GM18868 (cell line): ENCODE data around the gene PCOLCE2.
"Not testable (repeated sequence)": the region's sequence is repeated elsewhere in the genome, so short reads cannot be mapped to it uniquely, and the experiment has no call there.

Experiments
- ATAC-seq: cut with Tn5 transposase; IDR thresholded peaks from one replicate; pipeline ENCODE4 v1.9.1; 2021; ENCODE audit warnings: mild to moderate bottlenecking, moderate library complexity; ENCODE audit not compliant: unreplicated experiment

The PCOLCE2 gene

DNA sequence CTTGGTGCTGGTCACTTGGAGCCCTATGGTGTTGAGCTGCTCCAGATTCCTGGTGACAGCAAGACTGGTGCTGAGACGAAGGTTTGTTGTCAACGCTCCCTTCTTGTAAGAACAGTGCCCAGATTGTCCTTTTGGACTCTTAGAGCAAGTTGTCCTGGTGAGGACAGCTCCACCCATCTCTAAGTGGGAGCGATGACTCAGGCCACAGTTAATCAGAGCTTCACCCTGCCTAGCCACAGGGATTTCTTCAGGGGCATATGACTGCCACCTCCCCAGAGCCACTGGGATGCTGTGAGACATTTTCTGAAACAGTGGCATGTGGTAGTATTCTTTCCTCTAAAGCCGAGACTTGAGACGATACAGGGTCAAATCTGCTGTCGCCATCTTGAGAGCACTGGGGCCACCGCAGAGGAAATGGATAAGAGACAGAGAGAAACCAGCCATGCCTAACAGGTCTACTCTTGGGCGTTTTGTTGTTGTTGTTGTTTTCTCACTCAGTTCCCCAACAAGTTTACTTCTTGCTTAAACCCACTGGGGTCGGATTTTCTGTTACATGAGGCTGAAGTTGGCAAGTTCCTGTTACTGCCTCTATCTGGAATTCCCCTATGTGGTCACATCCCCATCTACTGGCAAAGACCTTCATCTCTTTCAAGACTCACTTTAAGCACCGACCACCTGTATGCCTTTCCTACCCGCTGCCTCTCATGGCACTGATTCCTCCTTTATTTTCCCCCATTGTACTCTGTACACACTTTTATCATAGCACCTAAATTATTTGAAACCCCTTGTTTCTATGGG is 16.0 kb upstream of the PCOLCE2 start:
- ATAC-seq, result peak; percentile 91

DNA sequence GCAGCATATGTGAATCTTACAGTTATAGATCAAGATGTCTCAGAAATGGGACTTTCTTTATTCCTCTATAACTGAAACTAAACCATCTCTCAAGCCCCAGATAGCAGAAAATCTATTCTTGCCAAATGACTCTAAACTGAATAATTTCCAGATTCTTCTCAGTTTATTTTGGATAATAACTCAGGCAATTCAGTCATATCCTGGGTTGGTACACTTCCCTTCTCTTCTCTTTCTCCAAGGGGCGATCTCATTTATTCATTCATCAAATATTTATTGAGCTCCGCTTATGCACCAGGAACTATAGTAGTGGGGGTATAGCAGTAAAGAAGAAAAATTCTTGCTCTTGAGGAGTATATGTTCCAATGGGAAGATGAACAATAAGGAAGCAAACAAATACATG is 13.5 kb upstream of the PCOLCE2 start:
- no peak for ATAC-seq

DNA sequence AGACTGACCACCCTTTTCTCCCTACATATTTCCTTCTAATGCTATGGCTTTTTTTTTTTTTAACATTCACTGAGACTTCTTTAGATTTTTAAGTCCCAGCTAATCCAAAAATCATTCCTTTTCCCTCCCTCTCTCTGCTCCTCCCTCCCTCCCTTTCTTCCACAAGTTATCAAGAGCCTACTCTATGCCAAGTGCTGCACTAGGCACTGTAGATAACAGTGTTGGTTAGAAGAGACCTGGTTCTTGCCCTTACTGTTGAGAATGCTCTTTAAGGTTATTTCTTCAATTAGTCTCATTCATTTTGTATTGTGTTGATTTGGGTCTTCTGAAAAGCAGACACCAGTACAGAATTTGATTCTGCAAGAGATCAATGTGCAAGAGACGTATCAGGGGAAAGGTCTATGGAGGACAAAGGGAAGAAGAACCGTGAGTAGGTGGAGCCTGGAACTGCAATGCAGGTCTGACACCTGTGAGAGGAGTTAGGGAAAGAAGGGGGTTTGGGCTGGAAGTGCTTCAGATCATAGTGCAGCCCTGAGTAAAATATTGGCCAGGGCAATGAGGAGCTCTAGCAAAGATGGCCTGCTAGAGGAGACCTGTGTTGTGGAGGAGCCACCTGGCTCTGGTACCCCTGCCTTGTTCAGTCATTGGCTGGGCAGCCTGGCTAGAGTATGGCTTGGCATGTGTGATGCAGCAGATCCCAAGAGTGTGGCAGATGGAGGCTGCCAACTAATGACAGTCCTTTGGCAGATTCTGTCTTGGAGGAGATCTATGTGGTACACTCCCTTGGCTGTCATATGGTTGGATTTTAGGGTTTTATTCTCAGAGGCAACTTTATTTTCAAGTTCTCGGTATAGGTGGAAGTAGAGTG is 9.7 kb upstream of the PCOLCE2 start:
- no peak for ATAC-seq

DNA sequence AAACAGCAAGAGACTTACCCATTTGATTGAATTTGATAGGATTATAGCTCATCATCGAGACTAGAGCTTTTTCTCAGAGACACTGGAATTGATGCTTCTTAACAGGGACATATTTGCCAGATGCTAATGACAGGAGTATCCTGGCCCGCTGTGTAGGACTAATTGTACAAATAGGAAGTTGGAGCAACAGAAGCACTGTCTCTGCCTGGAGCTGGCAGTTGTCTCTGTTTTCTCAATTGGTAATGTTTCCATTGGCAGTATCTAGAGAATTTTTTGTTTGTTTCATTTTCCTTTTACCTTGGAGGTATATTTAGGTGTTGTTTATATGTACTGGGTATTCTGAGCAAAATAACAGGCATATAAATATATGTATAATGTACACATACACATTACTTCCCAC is 8.9 kb upstream of the PCOLCE2 start:
- no peak for ATAC-seq

DNA sequence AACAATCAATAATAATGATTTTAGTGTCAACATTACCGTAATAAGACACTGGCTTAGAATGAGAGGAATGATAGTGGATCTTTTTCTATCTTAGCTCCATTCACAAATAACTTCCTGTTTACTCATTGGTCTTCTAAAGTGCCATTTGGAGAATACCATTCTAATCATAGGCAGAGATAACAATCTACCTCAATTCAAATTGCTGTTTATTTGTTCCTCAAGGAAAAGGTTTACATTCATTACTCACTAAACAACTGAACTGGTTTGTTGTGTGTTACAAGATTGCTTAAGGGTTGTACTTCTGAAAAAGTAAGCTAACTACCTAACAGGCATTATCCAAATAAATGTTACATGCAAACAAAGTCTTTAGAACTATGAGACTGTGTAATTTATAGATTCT is 8.1 kb upstream of the PCOLCE2 start:
- ATAC-seq, result no peak

DNA sequence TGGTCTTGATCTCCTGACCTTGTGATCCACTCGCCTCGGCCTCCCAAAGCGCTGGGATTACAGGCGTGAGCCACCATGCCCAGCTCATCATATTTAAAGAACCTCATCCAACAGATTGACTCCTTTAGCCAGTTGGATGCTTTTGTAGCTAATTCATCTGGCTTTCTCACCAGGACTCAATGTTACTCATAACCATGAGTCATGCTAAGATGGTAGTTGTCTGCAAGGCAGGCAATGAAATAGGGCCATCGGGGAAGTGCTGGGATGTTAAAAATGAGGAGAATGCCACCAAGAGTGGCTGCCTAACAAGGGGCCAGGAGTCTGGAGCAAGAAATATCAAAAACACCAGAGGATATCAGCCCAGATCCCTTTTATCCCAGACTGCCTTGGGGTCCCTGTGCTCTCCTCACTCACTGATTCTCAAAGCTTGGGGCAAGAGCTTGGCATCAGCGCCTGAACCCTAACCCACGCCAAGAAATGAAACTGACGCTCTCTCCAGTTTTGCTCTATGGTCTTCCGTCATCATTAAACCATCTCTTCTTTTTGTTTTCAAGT is 7.4 kb upstream of the PCOLCE2 start:
- ATAC-seq, result no peak

DNA sequence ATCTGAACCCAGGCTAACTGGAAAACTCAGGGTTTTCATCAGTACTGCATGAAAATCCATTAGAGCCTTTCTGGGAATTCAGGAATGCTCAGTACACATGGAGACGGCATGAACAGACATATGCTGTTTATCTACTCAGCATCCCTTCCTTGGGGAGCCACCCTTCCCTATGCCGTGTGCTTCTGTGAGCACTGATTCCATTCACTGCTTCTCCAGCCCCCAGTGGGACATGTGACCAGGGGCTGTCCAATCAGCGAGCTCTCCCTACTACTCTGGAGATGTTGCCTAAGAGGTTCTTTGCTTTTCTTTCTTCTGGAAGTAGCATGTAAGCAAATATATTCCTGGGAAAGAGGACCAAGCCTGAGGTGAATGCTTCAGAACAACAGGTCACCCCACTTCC is 5.6 kb upstream of the PCOLCE2 start:
- no peak for ATAC-seq

DNA sequence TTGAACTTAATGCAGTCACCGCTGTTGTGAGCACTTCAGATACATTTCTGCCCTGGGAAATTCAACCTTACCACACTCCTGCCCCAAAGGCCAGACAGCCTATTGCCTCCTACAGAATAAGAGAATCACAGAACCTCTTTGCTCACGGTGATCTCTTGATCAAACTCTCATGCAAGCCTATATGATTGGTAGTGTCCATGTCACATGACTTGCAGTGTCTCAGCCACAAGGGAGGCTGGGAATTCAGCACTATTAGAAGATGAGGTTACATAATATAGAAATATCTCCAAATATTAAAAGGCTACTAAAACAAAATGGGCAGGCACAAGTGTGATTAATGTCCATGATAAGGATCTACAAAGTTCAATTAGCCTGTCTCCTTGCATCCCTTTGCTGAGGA is 3.8 kb upstream of the PCOLCE2 start:
- ATAC-seq, result no peak

DNA sequence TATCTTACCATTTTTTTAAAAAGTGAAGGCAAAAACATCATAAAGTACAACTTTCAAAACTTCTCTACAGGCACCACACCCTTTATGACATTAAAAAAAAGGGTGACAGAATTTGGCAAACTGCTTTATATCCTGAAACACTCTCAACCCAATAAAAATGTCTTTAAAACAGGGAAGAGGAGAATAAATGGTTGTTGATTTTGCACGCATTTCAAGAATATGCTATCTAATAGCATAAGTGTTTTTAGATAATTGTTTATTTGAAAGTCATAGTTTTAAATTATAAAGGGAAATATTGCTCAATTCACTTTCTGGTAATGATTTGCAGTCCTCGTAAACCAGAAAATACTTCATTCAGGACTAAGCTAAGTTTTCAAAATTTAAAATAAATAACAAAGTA is 1.7 kb upstream of the PCOLCE2 start:
- ATAC-seq, result no peak

DNA sequence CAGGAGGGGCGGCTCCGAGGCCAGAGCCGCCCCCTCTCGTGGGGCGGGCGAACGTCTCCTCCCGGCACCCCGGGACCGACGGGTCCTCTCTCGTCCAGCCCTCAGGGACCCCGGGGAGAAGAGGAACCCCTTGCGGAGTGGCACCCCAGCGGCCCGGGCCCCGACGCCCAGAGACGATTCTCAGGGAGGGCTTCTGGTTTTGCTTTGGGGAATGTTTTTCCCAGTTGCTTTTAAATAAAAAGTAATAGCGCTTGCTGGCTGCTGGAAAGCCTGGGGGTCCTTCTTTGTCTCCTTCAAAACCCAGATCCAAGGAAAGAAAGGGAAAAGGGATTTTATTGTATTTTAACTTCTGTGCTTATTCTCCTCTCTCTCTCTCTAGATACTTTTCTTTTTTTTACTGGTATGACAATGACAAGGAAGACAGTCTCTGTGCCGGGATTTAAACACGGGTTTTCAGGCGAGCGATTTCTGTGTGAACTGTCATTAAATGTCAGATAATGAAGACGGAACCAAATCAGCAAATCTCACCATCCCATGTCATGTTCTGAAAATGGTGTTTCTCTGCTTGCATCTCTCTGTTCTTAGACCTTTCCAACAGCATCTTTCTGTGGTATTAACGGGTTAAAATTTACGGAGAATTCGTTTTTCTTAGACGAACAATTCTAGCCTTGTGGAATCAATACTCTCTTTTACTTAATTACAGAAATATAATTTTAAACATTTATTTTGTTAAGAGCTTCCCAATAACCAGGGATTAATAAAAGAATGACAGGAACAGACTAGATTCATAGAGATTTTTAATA is 530 bp upstream of the PCOLCE2 start:
- no peak for ATAC-seq

DNA sequence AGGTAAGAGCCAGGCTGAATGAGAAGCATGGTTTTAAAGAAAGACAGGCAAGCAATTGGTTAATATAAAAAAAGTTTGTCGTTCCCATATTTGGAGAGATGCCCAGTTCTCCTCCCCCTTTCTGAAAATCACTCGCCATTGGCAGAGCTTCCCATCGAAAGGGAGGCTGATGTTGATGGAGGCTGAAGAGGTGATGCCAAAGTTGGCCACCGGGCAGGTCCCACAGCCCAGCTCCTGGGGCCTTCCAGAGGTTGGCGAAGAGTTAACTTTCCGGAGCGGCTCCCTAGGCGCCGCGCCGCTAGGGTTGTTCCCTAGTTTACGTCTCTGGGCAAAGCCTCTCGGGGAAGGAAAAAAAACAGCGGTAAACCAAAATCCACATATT is 793 bp downstream of the PCOLCE2 start:
- peak; percentile 7 for ATAC-seq

DNA sequence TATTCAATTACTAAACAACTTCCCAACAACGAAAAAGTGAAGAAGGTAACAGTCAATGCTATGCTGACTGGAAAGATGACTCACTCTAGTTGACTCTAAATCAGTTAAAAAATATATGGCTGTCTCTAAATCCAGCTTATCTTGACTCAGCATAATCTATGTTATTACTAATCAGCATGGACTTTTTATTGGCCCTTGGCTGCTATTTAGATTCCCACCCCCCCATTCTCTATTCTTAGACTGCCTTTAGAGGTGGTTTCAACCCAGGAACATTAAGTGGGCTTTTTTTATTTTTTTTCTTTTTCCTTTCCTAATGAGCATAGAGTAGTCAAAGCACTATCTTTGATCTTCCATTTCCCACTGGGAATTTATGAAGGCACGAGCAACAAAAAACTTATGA is 1.9 kb downstream of the PCOLCE2 start:
- no peak for ATAC-seq

DNA sequence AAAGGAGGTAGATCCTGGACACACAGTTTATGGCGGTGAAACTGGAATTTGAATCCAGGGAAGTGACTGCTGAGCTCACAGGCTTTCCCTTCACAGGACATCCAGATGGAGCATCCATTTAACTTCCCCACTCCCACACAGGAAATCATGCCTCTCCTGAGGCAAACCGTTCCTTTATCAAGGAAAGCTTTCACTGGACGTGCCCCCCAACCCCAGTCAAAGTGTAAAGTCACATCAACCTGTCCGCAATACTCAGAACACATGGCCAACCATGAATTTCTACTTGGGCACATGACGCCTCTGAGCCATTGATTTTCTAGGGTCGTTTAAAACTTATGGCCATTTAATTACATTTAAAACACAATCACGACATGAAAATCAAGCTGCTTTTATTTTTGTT is 2.9 kb downstream of the PCOLCE2 start:
- no peak for ATAC-seq

DNA sequence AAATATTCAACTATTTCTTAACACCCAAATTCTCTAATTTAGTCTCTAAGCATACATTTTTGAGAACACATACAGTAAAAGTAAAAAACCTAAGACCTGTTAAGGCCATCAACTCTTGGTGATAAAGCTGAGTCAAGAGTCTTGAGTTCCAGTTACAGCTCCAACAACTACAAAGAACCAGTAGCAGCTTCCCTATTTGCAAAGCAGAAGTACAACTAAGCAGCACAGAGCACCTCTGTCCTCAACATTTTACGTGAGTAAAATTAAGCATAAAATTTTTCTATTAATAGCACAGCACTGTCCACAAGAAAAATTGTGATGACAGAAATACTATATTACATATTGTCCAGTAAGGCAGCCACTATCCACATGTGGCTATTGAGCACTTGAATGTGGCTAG is 4.4 kb downstream of the PCOLCE2 start:
- ATAC-seq, result no peak

DNA sequence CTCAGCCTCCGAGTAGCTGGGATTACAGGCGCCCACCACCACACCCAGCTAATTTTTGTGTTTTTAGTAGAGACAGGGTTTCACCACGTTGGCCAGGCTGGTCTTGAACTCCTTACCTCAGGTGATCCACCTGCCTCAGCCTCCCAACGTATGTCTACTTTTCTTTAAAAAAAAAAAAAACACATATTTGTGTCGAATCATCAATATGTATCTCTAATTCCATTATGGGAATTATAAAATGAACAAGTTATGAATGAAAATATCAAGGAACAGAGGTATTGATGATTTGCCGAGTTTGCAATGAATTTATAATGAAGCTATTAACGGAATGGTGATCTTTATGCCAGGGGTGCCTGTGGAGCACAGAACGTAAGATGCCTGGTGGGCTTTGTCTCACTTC is 5.3 kb downstream of the PCOLCE2 start:
- not testable (repeated sequence) for ATAC-seq

DNA sequence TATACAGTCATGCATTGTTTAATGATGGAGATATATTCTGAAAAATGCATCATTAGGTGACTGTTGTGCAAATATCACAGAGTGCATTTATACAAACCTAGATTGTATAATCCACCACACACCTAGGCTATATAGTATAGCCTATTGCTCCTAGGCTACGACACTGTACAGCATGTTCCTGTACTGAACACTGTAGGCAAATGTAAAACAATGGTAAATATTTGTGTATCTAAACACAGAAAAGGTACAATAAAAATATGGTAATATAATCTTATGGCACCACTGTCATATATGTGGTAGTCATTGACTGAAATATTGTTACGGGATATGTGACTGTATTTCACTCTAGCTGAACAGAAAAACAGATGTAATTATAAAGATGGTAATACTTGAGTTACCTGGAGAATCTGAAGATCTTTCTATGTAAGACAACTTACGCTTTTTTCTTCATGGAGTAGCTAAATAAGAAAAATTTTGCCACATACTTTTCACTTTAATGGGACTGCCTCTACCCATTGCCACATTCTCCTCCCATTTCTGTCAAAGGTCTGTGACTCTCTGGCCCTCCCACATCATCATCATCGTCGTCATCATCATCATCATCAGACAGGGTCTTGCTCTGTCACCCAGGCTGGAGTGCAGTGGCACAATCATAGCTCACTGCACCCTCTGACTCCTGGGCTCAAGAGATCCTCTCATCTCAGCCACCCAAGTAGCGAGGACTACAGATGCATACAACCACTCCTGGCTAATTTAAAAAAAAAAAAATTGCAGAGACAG is 7.2 kb downstream of the PCOLCE2 start:
- no peak for ATAC-seq

DNA sequence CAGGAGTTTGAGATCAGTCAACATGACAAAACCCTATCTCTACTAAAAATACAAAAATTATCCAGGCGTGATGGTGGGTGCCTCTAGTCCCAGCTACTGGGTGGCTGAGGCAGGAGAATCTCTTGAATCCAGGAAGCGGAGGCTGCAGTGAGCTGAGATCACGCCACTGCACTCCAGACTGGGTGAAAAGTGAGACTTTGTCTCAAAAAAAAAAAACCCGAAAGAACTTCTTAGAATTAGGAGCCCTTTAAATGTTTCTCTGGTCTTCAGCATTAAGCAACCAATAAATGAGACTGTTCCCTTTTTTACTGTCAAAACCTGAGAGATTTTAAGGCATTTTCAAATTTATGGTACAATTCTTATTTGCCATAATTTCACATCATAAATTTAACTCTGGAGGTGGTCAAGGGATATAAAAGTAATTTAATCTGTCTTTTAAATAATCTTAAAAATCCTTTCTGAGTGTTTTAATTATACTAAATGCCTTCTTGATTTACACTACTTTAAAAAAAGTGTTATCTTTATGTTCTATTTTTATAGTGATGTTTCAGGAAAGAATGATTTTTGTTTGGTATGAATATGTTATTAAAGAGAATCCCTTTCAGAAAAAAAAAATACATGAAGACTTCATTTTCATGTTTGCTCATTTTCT is 10.1 kb downstream of the PCOLCE2 start:
- no peak for ATAC-seq

DNA sequence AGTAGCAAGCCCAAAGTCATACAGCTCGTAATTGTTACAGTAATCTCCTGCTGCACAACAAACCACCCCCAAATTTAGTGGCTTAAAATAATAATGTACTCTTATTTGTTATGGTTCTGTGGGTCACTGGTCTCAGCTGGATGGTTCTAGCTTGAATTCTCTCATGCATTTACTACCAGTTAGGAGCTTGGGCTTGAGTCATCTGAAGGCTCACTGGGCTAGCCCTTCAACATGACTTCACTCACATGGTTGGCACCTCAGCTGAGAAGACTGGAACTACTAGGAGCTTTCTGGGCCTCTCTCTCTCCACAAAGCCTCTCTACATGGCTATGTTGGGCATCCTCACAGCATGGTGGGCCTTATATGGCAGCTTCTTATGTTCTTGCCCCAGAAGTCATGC is 12.5 kb downstream of the PCOLCE2 start:
- no peak for ATAC-seq

DNA sequence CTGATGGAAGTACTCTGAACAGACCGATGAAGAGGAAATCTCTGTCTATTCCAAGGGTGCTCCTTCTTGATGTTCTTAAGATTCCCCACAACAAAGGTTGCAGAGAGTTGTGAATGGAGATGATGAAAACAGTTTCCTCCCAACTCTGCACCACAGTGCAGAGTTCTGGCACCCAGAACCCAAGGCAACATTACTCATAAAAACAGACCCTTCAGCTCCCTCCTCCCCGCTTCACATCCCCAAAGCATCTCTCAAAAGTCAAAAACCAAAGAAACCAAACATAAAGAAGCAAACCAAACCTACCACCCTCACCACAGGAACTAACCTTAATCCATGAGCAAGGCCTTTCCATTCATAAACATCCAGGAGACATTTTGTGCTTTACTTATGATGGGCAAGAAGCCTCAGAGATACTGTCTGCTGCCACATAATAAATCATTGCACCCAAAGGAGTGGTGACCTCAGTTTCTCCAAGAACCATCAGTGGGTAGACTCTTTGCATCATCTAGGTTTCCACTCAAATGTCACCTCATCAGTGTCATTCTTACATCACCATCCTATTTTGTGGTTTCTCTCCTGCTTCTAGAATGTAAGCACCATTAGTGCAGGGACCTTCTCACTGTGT is 13.2 kb downstream of the PCOLCE2 start:
- ATAC-seq, result no peak
